Panc1 (cell line): ENCODE measurements around the gene TMEM164. TPM values are rescaled to one million over a fixed set of nuclear protein-coding genes. Genes with fewer than 3 reads are reported as not detected.

ENCODE experiments used
- ATAC-seq: fragments of 200-7000 bp; cut with Tn5 transposase; 2 replicates; pipeline ENCODE4 v1.9.1; 2020; ENCODE audit warnings: mild to moderate bottlenecking, moderate library complexity
- BruUV-seq: library from RNA; stranded (reverse); fragments of 400-500 nt; replicated peaks from 2 replicates; lab custom pipeline; 2021; lab: Mats Ljungman, UMichigan
- CTCF ChIA-PET: fragments of 300-600 bp; sonication (Branson Sonifier 250); formaldehyde crosslinking; loops from one replicate; lab custom pipeline; 2022; ENCODE audit warnings: antibody characterized with exemption; lab: Charles Lee
- POLR2A ChIA-PET: fragments of 300-600 bp; sonication (Branson Sonifier 250); formaldehyde crosslinking; loops from one replicate; lab custom pipeline; 2022; ENCODE audit warnings: antibody characterized with exemption; lab: Charles Lee
- DNase-seq: peaks from one replicate; pipeline ENCODE4 v3.0.0-alpha.2; 2010; ENCODE audit warnings: low read depth, low spot score
- H3K27ac ChIP-seq: 2 replicates; pipeline ENCODE4 v1.5.1; 2011; ENCODE audit warnings: mild to moderate bottlenecking, low read length, inconsistent platforms
- H3K27me3 ChIP-seq: fragments of 200-500 bp; sonication (Bioruptor generic); 2 replicates; pipeline ENCODE4 v1.6.0; 2014; ENCODE audit warnings: low read length, inconsistent platforms; ENCODE audit not compliant: control insufficient read depth, insufficient read depth
- H3K36me3 ChIP-seq: fragments of 200-500 bp; sonication (Bioruptor generic); 2 replicates; pipeline ENCODE4 v1.5.1; 2014; ENCODE audit warnings: inconsistent platforms, mild to moderate bottlenecking, low read length, moderate library complexity; ENCODE audit not compliant: control insufficient read depth, insufficient read depth
- H3K4me1 ChIP-seq: 2 replicates; pipeline ENCODE4 v1.5.1; 2011; ENCODE audit warnings: inconsistent platforms, mild to moderate bottlenecking, low read length, moderate library complexity; ENCODE audit not compliant: control insufficient read depth, insufficient read depth
- H3K4me3 ChIP-seq, 2 experiments: 2 replicates each; pipeline ENCODE4 v1.5.1; 2011 to 2012; ENCODE audit warnings: low read depth in 2 of 2, low read length in 2 of 2, mild to moderate bottlenecking in 2 of 2, inconsistent platforms in 1 of 2, moderate library complexity in 1 of 2
- H3K9me3 ChIP-seq: fragments of 200-500 bp; sonication (Bioruptor generic); 2 replicates; pipeline ENCODE4 v1.5.1; 2014; ENCODE audit warnings: low read depth, mild to moderate bottlenecking, inconsistent platforms, low read length, moderate library complexity; ENCODE audit not compliant: control insufficient read depth, insufficient read depth
- POLR2AphosphoS5 ChIP-seq: IDR thresholded peaks from 2 replicates; pipeline ENCODE4 v1.6.1; 2012; ENCODE audit warnings: mild to moderate bottlenecking, low read depth, low read length, moderate library complexity
- REST ChIP-seq, 2 experiments: IDR thresholded peaks; 2 replicates each; pipeline ENCODE4 v1.6.1; 2011 to 2012; ENCODE audit warnings: low read depth in 2 of 2, control low read depth in 1 of 2, low read length in 1 of 2, mild to moderate bottlenecking in 1 of 2, moderate library complexity in 1 of 2; ENCODE audit not compliant: insufficient read depth in 1 of 2
- SIN3A ChIP-seq: IDR thresholded peaks from 2 replicates; pipeline ENCODE4 v1.6.1; 2012; ENCODE audit warnings: low read depth, mild to moderate bottlenecking, low read length, moderate library complexity, borderline replicate concordance; ENCODE audit not compliant: insufficient read depth
- TCF7L2 ChIP-seq: IDR thresholded peaks from 2 replicates; pipeline ENCODE4 v1.6.1; 2011; ENCODE audit warnings: mild to moderate bottlenecking, low read depth, low read length, inconsistent platforms
- in situ Hi-C: cut with HindIII; loops from 2 replicates; pipeline ENCODE4 v1.10.0; 2016; ENCODE audit warnings: low sequenced_read_pairs, low pct_unique_long_range_greater_than_20kb
- intact Hi-C: fragments of 100-400 bp; cut with micrococcal nuclease; formaldehyde crosslinking; loops from one replicate; pipeline ENCODE4 v1.10.0; 2022; ENCODE audit not compliant: unreplicated experiment
- total RNA-seq: library from RNA; stranded (reverse); gene quantifications from one replicate; pipeline ENCODE4 v1.2.1, GENCODE V29; 2021; ENCODE audit not compliant: unreplicated experiment
- TF ChIP-seq, protein P1 (sequence below): fragments of 450-650 bp; IDR thresholded peaks from 2 replicates; pipeline ENCODE4 v1.5.1; 2017; ENCODE audit warnings: mild to moderate bottlenecking

The TMEM164 gene
- total RNA-seq, 1 experiment from 2014 or later: 32.8 TPM

DNA sequence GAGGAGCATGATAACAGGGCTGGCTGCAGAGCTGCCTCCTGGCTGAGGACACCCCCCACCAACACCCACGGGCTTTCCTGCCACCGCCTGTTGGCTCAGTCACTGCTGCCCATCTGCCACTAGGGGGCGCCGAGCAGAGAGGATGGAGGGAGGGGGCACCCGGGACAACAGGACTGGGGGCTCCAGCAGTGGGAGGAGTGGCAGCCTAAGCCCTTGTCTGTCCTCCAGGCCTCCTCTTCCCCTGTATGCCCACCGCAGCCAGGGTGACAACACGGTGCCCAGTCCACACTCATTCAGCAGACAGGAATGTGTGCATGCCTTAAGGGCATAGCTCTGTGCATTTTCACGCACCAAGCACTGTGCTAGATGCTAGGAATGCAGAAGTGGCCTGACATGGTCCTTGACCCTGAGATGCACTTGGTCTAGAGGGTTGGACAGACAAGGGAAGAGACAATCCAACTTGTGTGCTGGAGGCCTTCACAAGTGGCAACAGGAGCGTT is 165.1 kb downstream of the TMEM164 start:
- Histone ChIP-seq H3K27ac (no peak overlapping the region), H3K4me3 (no peak overlapping the region), H3K4me1 (no peaks in the 10 kb centered on the region), H3K27me3 (no peaks in the 10 kb centered on the region), H3K9me3 (no peaks in the 10 kb centered on the region), H3K36me3 (no peaks in the 10 kb centered on the region)
- no peak for DNase-seq
- CTCF ChIA-PET: interaction anchor here (0.7 kb wide), 1 partner anchor 222 kb away, joined by 3 read pairs; no protein-coding TSS in a partner anchor
- intact Hi-C loops: no loop called here
- TF ChIP-seq POLR2AphosphoS5: no peak
- TF ChIP-seq TCF7L2: no peak
- TF ChIP-seq SIN3A: no peak
- TF ChIP-seq REST (IDR thresholded peaks at IDR 0.05; ENCODE audit: insufficient read depth in 1 of 2, low read depth in 2 of 2, low read length in 1 of 2): no peak
- TF ChIP-seq, protein P1, sequence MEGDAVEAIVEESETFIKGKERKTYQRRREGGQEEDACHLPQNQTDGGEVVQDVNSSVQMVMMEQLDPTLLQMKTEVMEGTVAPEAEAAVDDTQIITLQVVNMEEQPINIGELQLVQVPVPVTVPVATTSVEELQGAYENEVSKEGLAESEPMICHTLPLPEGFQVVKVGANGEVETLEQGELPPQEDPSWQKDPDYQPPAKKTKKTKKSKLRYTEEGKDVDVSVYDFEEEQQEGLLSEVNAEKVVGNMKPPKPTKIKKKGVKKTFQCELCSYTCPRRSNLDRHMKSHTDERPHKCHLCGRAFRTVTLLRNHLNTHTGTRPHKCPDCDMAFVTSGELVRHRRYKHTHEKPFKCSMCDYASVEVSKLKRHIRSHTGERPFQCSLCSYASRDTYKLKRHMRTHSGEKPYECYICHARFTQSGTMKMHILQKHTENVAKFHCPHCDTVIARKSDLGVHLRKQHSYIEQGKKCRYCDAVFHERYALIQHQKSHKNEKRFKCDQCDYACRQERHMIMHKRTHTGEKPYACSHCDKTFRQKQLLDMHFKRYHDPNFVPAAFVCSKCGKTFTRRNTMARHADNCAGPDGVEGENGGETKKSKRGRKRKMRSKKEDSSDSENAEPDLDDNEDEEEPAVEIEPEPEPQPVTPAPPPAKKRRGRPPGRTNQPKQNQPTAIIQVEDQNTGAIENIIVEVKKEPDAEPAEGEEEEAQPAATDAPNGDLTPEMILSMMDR: peak; percentile 75
- no TSS peak for BruUV-seq
- peak; percentile 71 for ATAC-seq
- POLR2A ChIA-PET: no interaction called here
- in situ Hi-C loops: no loop called here

DNA sequence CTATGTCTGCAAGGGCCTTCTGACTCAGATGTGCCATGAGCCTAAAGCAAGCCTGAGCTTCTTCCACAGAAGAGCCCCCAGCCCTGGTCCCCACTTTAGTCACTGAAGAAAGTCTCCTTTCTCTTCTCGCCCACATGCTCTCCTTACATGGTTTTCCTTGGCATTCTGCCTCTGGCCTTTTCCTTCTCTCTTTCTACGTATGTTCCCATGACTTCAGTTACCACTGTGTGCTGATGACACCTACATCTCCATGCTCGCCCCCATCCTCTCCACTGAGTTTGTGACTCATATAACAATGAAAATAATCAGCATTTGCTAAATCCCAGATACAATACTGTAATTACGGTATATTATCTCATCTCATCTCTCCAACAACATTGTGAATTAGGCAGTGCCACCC is 165.7 kb downstream of the TMEM164 start:
- intact Hi-C loops: no loop called here
- in situ Hi-C loops: no loop called here
- ChIA-PET CTCF (interaction anchor here (0.7 kb wide), 1 partner anchor 222 kb away, joined by 3 read pairs; no protein-coding TSS in a partner anchor), POLR2A (no interaction called here)
- BruUV-seq: no TSS peak
- Histone ChIP-seq H3K9me3 (no peaks in the 10 kb centered on the region), H3K4me1 (no peaks in the 10 kb centered on the region), H3K36me3 (no peaks in the 10 kb centered on the region), H3K27me3 (no peaks in the 10 kb centered on the region), H3K27ac (no peak overlapping the region), H3K4me3 (no peak overlapping the region)
- no peak for TF ChIP-seq POLR2AphosphoS5
- TF ChIP-seq REST (IDR thresholded peaks at IDR 0.05; ENCODE audit: insufficient read depth in 1 of 2, low read depth in 2 of 2, low read length in 1 of 2): no peak
- TF ChIP-seq TCF7L2: no peak
- no peak for TF ChIP-seq SIN3A
- TF ChIP-seq, protein P1: no peak
- no peak for ATAC-seq
- DNase-seq: no peak
